ENCODE results near the gene EIF4E2. TPM values are rescaled to one million over a fixed set of nuclear protein-coding genes. Genes with fewer than 3 reads are reported as not detected.
"Not testable (repeated sequence)": the region's sequence is repeated elsewhere in the genome, so short reads cannot be mapped to it uniquely, and the experiment has no call there.

EIF4E2 gene
- total RNA-seq, 2 experiments from 2014 or later: 69.5 to 71.8 TPM

GRCh38 chr2:232521098-232521497 lies 29.4 kb upstream of the EIF4E2 start:
- POLR2A ChIA-PET: no interaction called here

GRCh38 chr2:232521959-232522622 lies 28.4 kb upstream of the EIF4E2 start:
- CTCF ChIA-PET: interaction anchor here (0.7 to 2.2 kb wide), 10 partner anchors 10 to 186 kb away, joined by 3 to 8 read pairs (median 4); no protein-coding TSS in a partner anchor
- POLR2A ChIA-PET: no interaction called here

More at GRCh38 chr2:232521098-232521497, 29.4 kb upstream of the EIF4E2 start:
- CTCF ChIA-PET: interaction anchor here (1.0 to 2.2 kb wide), 3 partner anchors 9 to 76 kb away, joined by 3 to 8 read pairs (median 7); no protein-coding TSS in a partner anchor

- ChIA-PET POLR2A (no interaction called here), CTCF (interaction anchor here (1.0 to 2.2 kb wide), 11 partner anchors 9 to 187 kb away, joined by 3 to 8 read pairs (median 4); partner anchors contain the start of genes EIF4E2 and TIGD1)
Measured at GRCh38 chr2:232522623-232523401, 27.7 kb upstream of the EIF4E2 start.

DNA sequence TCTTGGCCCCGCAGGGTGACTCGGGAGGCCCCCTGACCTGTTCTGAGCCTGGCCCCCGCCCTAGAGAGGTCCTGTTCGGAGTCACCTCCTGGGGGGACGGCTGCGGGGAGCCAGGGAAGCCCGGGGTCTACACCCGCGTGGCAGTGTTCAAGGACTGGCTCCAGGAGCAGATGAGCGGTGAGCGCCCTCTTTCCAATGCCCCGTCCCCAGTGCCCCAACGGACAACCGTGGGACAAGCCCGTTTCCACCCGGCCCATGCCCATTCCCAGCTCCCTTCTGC lies 27.1 kb upstream of the EIF4E2 start:
- POLR2A ChIA-PET: no interaction called here
- CTCF ChIA-PET: interaction anchor here (1.0 to 1.4 kb wide), 4 partner anchors 27 to 82 kb away, joined by 3 read pairs; partner anchors contain the start of genes EIF4E2 and TIGD1

- ChIA-PET POLR2A (no interaction called here), CTCF (interaction anchor here (1.0 to 1.4 kb wide), 3 partner anchors 27 to 83 kb away, joined by 3 read pairs; partner anchors contain the start of genes EIF4E2 and TIGD1)
Measured at GRCh38 chr2:232523682-232524597, 26.5 kb upstream of the EIF4E2 start.

DNA sequence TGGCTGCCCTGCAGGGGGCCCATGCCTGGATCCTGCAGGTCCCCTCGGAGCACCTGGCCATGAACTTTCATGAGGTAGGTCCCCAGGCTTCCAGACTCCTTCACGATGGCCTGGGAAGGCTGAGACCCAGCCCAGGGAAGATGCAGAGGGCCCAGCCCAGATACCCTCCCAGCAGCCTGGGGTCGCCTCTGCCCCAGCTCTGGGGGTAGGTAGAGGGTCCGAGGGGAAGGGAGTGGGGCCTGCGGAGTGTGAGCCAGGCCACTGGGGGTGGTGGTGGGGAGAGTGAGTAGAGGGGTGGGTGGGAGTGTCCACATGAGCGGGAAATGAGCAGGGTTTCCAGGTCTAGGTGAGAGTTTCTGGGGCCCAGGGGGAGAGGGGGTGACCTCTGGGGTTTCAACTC lies 25.7 kb upstream of the EIF4E2 start:
- ChIA-PET POLR2A (no interaction called here), CTCF (interaction anchor here (1.4 kb wide), 1 partner anchor 78 kb away, joined by 3 read pairs; no protein-coding TSS in a partner anchor)

- CTCF ChIA-PET: no interaction called here
- POLR2A ChIA-PET: no interaction called here
Measured at GRCh38 chr2:232525199-232525598, 25.3 kb upstream of the EIF4E2 start.

GRCh38 chr2:232525791-232526371 lies 24.6 kb upstream of the EIF4E2 start, which contains the start of gene CHRND:
Gene CHRND, plus strand, starts transcription at chr2:232526160. Its CDS starts 56 bp downstream, at chr2:232526216.
- ChIA-PET CTCF (interaction anchor here (0.6 kb wide), 1 partner anchor 25 kb away, joined by 3 read pairs; the partner anchor contains the start of gene EIF4E2), POLR2A (no interaction called here)

GRCh38 chr2:232526372-232526941 lies 24.0 kb upstream of the EIF4E2 start:
- CTCF ChIA-PET: interaction anchor here (0.6 kb wide), 2 partner anchors 18 to 24 kb away, joined by 3 to 4 read pairs; partner anchors contain the start of gene EIF4E2

DNA sequence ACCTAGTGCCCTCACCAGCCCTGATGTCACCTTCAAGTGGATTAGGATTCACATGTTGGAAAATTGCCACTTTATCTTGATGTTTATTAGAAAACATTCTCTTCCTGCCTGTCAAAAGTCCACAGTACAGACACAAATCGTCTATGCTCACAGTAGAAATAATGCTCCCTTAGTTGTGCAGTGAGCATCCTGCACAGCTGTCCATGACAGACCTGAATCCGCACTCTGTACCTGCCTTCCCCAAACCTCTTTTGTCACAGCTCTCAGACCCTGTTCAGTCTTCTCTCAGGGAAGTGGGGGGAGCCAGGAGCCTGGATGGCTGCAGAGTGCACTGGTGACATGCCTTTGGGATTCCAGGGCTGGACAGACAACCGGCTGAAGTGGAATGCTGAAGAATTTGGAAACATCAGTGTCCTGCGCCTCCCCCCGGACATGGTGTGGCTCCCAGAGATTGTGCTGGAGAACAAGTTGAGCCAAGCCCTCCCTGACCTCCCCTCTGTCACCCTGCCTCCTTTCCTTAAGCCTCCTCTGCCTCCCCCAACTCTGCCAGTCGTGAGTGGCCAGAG lies 22.5 kb upstream of the EIF4E2 start:
- CTCF ChIA-PET: no interaction called here
- POLR2A ChIA-PET: no interaction called here

More at GRCh38 chr2:232526372-232526941, 24.0 kb upstream of the EIF4E2 start:
- POLR2A ChIA-PET: no interaction called here

GRCh38 chr2:232528746-232529460 lies 21.6 kb upstream of the EIF4E2 start:
- CTCF ChIA-PET: no interaction called here
- POLR2A ChIA-PET: no interaction called here

DNA sequence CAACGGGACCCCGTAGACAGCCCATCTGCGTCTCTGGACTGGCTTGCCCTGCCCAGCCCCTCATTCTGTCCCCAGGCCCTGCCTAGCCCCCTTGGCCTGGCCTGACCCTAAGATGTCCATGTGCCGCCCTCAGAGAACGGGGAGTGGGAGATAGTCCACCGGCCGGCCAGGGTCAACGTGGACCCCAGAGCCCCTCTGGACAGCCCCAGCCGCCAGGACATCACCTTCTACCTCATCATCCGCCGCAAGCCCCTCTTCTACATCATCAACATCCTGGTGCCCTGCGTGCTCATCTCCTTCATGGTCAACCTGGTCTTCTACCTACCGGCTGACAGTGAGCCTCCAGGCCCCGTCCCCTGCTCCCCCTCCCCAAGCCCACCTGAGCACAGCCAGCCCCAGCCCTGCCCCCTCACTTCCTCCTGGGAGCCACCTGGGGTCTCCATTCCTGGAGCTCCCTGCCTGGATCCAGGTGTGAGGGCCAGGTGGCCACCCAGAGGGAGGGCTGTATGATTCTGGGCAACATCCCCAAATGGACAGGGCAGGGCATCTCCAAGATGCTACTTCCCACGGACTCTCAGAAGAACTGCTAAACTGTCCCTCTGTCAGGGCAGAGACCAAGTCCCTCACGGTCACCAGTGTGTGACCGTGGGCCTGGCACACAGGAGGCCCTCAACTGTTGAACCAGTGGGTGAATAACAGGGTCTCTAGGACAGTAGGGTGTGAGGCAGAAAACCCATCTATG lies 20.5 kb upstream of the EIF4E2 start:
- ChIA-PET POLR2A (no interaction called here), CTCF (no interaction called here)

DNA sequence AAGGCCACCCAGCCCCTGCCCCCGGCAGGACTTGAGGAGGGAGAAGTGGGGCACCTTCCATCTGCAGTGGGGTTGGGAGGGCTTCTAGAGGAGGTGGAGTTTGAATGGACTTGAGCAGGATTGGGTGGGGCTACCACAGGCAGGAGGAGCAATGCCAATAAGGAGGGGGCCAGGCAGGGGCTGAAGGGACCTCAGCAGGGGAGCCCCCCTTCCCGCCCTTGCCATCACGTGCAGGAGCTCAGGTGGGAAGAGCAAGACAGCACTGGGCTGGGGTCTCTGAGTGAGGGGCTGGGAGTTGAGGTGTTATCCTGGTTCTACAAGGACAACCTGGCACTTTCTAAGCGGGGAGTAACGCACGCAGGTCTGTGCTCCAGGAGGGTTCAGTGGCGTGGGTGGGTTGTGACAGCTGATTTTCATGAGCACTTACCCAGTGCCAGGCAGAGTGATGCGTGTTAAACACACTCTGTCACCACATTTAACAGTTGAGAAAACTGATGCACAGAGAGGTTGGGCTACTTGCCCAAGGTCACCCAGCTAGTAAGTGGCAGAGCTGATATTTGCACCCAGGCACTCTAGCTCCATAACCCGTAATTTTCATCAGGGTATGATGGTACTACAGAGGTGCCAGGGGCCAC lies 19.7 kb upstream of the EIF4E2 start:
- CTCF ChIA-PET: no interaction called here
- POLR2A ChIA-PET: no interaction called here

DNA sequence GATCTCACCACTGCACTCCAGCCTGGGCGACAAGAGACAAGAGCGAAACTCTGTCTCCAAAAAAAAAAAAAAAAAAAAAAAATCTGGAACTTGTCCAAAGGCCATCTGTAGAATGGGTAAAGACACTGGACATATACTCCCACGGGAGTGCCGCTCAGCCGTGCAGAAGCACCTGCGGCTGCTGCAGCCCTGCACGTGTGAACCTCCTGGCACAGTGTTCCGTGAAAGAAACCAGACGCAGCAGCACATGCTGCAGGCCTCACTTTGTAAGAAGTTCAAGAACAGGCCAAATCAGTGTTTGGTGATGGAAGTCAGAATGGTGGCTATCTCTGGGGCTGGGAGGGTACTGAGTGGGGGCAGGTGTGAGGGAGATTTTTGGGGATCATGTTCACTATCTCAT lies 18.1 kb upstream of the EIF4E2 start:
- ChIA-PET POLR2A (no interaction called here), CTCF (interaction anchor here (0.9 kb wide), 1 partner anchor 11 kb away, joined by 4 read pairs; no protein-coding TSS in a partner anchor)

GRCh38 chr2:232532821-232533220 lies 17.7 kb upstream of the EIF4E2 start:
- CTCF ChIA-PET: interaction anchor here (0.6 kb wide), 1 partner anchor 735 kb away, joined by 3 read pairs; no protein-coding TSS in a partner anchor
- POLR2A ChIA-PET: not testable (repeated sequence)

GRCh38 chr2:232533944-232534710 lies 16.4 kb upstream of the EIF4E2 start:
- ChIA-PET CTCF (interaction anchor here (0.5 kb wide), 1 partner anchor 782 kb away, joined by 4 read pairs; no protein-coding TSS in a partner anchor), POLR2A (no interaction called here)
